Right cardiac atrium (tissue), 5 donors: ENCODE data around the gene LRMDA. TPM values are rescaled to one million over a fixed set of nuclear protein-coding genes. Genes with fewer than 3 reads are reported as not detected.

Source experiments
- ATAC-seq, 2 donors: fragments of 200-7000 bp; cut with Tn5 transposase; one replicate each; pipeline versions ENCODE4 v1.8.0 to v1.9.1; 2020; ENCODE audit warnings: moderate library complexity in 2 of 2, mild to moderate bottlenecking in 1 of 2
- DNase-seq, 3 donors: peaks; one replicate each; pipeline ENCODE4 v3.0.0-alpha.2; 2020
- H3K27ac ChIP-seq: one replicate; pipeline ENCODE4 v1.5.1; 2013; ENCODE audit warnings: mild to moderate bottlenecking, low read length, control low read depth, moderate library complexity
- H3K27me3 ChIP-seq: one replicate; pipeline ENCODE4 v1.6.1; 2013; ENCODE audit not compliant: control insufficient read depth, insufficient read depth
- H3K4me1 ChIP-seq: one replicate; pipeline ENCODE4 v1.6.1; 2013; ENCODE audit warnings: low read length; ENCODE audit not compliant: control insufficient read depth, insufficient read depth
- H3K4me3 ChIP-seq: one replicate; pipeline ENCODE4 v1.5.1; 2013; ENCODE audit warnings: low read length, control low read depth
- H3K9me3 ChIP-seq: one replicate; pipeline ENCODE4 v1.6.1; 2013; ENCODE audit warnings: low read length; ENCODE audit not compliant: control insufficient read depth
- WGBS: extraction: QIAGEN DNeasy Blood & Tissue Kit; methylation state at CpG from one replicate; pipeline ENCODE4 v1.1.7; 2013; 5-methylcytosine and 5-hydroxymethylcytosine counted together
- intact Hi-C, 4 donors: fragments of 100-400 bp; cut with DNase I; formaldehyde crosslinking; loops; one replicate each; pipeline versions ENCODE4 v1.11.0 to v1.14.0; 2022 to 2023
- polyA plus RNA-seq: library from polyadenylated mRNA; stranded (reverse); fragments of 200-250 nt; gene quantifications from one replicate; pipeline ENCODE4 v1.2.3, GENCODE V29; 2013
- total RNA-seq, 4 donors: library from RNA; stranded (reverse); fragmentation: NEBNext Ultra II Directional; extraction: Animal tissue kit (Norgen Biotek cat#: 25700); gene quantifications; one replicate each; pipeline ENCODE4 v1.2.1, GENCODE V29; 2021
- donor health status: healthy with polysubstance abuse.
- donor health status: DM: no; HTN: yes; CAD: no.
- donor health status: DM: no; HTN: no; CAD: no.
- donor health status: DM: no; HTN: yes; CAD: no; lungs with severe emphysema.
- donor health status: DM: yes; HTN: yes; CAD: no.

Gene LRMDA
- total and polyA plus RNA-seq, 5 donors: 42.7 to 97.9 (median 48.8) TPM

- H3K9me3 ChIP-seq: no peaks in the 10 kb centered on the region
- peak in 2 of 3 donors; percentile 60 to 72 for DNase-seq
- no peaks in the 10 kb centered on the region for H3K27me3 ChIP-seq
- peak; percentile 69 to 74 for ATAC-seq
- H3K4me1 ChIP-seq: peaks cover 3% of the 10 kb centered on the region
- no peak overlapping the region for H3K4me3 ChIP-seq
- no peak overlapping the region for H3K27ac ChIP-seq
- WGBS: 71% methylated on average over 15 of the region's 15 CpGs
- intact Hi-C loops: no loop called here
Measured at GRCh38 chr10:75497997-75498883, 66.8 kb downstream of the LRMDA start.

GRCh38 chr10:75498884-75499350 lies 67.5 kb downstream of the LRMDA start:
- 61% methylated on average over 5 of the region's 5 CpGs for WGBS
- peaks cover 3% of the 10 kb centered on the region for H3K4me1 ChIP-seq
- no peaks in the 10 kb centered on the region for H3K27me3 ChIP-seq
- DNase-seq: no peak
- H3K9me3 ChIP-seq: no peaks in the 10 kb centered on the region
- no peak for ATAC-seq
- no peak overlapping the region for H3K27ac ChIP-seq
- intact Hi-C loops: no loop called here
- H3K4me3 ChIP-seq: no peak overlapping the region

DNA sequence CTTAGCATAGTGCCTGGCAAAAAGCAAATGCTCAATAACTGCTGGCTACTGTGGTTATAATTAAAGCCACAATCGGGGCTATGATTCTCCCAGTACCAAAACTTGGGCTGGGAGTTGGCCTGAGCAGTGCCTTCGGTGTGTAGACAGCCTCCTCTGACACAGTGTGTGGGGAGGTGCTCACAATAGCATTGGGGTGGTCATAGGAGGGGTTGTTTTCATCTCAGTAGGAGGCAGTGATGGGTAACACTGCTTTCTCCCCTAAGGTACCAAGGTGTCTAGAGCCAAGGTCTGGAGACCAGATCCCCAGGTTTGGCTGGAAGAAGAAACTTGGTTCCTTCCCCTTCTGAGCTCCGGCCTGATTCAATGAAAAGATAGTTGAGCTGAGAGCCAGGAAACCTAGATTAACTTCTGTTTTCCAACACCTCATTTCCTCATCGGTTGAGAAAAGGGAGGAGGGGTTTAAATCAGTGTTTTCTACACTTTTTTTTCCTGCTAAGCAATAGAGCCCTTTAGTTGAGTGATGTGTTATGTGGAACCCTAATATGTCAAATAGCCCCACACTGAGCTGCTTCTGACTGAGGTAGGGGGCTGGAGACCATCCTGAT lies 68.2 kb downstream of the LRMDA start:
- DNase-seq: no peak
- Histone ChIP-seq H3K9me3 (no peaks in the 10 kb centered on the region), H3K27ac (no peak overlapping the region), H3K4me1 (peaks cover 3% of the 10 kb centered on the region), H3K27me3 (no peaks in the 10 kb centered on the region), H3K4me3 (no peak overlapping the region)
- 68% methylated on average over 4 of the region's 4 CpGs for WGBS
- peak in 1 of 2 donors; percentile 35 for ATAC-seq
- intact Hi-C loops: no loop called here

DNA sequence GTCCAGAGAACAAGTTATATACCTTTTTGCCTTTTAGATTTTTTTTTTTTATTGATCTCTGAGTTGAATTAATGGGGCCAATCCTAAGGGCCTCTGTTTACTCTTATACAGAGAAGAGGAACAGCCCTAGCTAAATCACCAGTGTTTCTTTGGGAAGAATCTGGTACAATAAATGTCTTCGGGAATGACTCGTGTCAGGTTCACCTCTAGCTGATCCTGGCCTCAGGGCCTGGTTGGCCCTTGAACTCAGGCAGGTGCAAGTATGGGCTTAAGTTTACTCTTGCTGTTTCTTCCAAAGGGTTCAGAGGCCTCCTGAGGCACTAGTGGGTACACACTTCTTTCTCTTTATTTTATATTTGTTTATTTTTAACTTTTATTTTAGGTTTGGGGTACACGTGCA lies 71.0 kb downstream of the LRMDA start:
- Histone ChIP-seq H3K4me1 (peaks cover 3% of the 10 kb centered on the region), H3K4me3 (no peak overlapping the region), H3K9me3 (no peaks in the 10 kb centered on the region), H3K27ac (no peak overlapping the region), H3K27me3 (no peaks in the 10 kb centered on the region)
- DNase-seq (no peak), ATAC-seq (no peak)
- intact Hi-C loops: no loop called here
- WGBS: 97% methylated on average over 3 of the region's 3 CpGs

- intact Hi-C loops: no loop called here
- DNase-seq: no peak
- H3K9me3 ChIP-seq: no peaks in the 10 kb centered on the region
- H3K4me1 ChIP-seq: peaks cover 3% of the 10 kb centered on the region
- H3K4me3 ChIP-seq: no peak overlapping the region
- H3K27me3 ChIP-seq: no peaks in the 10 kb centered on the region
- ATAC-seq: no peak
- H3K27ac ChIP-seq: no peak overlapping the region
Measured at GRCh38 chr10:75502838-75503237, 71.4 kb downstream of the LRMDA start.

GRCh38 chr10:75505293-75505692 lies 73.9 kb downstream of the LRMDA start:
- WGBS: 81% methylated on average over 1 of the region's 1 CpG
- no peak for DNase-seq

DNA sequence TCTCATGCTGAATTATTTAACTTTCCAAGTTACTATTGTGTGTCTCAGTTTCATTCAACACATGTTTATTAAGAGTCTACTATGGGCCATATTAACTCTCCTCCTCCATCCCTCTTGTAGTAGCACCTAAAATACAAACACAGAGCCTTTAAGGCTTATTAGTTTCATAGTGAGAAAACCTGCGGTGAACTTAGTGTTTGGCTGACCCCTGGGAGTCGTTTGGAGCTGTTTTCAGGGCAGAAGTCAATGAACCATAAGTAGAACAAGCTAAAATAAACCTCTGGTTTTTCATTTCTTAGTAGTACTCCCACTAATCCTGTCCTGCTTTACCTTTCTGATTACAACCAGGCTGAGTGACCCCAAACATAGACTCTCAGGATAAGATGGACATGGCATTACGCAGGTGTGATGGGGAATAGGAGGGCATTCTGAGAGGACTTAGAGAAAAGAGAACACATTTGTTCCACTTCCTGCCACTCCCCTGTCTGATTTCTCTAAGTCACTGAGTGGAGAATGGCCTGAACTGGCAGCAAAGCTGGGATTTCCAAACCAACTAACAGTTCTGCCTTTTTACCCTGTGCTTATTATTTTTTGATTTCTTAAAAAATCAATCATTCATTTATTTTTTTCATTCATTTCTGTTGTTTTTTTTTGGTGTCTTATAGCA lies 74.5 kb downstream of the LRMDA start:
- no peak overlapping the region for H3K27ac ChIP-seq
- DNase-seq: no peak
- ATAC-seq: no peak
- WGBS: 65% methylated on average over 3 of the region's 3 CpGs
- H3K4me3 ChIP-seq: no peak overlapping the region
- H3K9me3 ChIP-seq: no peaks in the 10 kb centered on the region
- intact Hi-C loops: no loop called here
- no peaks in the 10 kb centered on the region for H3K4me1 ChIP-seq
- H3K27me3 ChIP-seq: no peaks in the 10 kb centered on the region

More at GRCh38 chr10:75505293-75505692, 73.9 kb downstream of the LRMDA start:
- no peak overlapping the region for H3K4me3 ChIP-seq
- H3K27ac ChIP-seq: no peak overlapping the region
- no peaks in the 10 kb centered on the region for H3K9me3 ChIP-seq
- H3K4me1 ChIP-seq: no peaks in the 10 kb centered on the region
- intact Hi-C loops: no loop called here
- no peaks in the 10 kb centered on the region for H3K27me3 ChIP-seq
- ATAC-seq: no peak

GRCh38 chr10:75506930-75507329 lies 75.5 kb downstream of the LRMDA start:
- Histone ChIP-seq H3K27ac (no peak overlapping the region), H3K4me1 (no peaks in the 10 kb centered on the region)
- ATAC-seq: no peak

DNA sequence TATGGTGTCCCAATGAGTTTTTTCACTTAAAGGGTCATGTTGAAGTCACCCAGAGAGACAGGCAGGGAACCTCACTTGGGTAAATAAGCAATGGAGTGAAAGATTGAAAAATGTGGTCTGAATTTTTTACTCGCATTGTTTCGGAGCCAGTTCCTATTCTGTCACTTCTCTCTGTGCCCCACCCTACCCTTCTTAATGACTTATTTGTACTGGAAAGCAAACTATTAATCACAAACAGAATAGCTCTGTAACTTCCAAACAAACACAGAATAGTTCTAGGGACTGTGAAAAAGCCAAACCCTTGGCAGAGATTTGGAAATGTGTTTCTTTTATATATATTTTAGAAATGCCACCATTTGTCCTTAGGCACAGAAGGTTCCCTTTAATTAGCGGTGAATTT lies 76.0 kb downstream of the LRMDA start:
- WGBS: 84% methylated on average over 3 of the region's 3 CpGs
- DNase-seq: no peak
- Histone ChIP-seq H3K27me3 (no peaks in the 10 kb centered on the region), H3K4me1 (no peaks in the 10 kb centered on the region), H3K9me3 (no peaks in the 10 kb centered on the region), H3K4me3 (no peak overlapping the region), H3K27ac (no peak overlapping the region)
- ATAC-seq: no peak
- intact Hi-C loops: no loop called here

More at GRCh38 chr10:75506930-75507329, 75.5 kb downstream of the LRMDA start:
- intact Hi-C loops: no loop called here
- Histone ChIP-seq H3K4me3 (no peak overlapping the region), H3K9me3 (no peaks in the 10 kb centered on the region), H3K27me3 (no peaks in the 10 kb centered on the region)
- no peak for DNase-seq
- 97% methylated on average over 4 of the region's 4 CpGs for WGBS

- WGBS: 70% methylated on average over 2 of the region's 2 CpGs
- Histone ChIP-seq H3K27ac (no peak overlapping the region), H3K9me3 (no peaks in the 10 kb centered on the region), H3K4me3 (no peak overlapping the region), H3K4me1 (peaks cover 2% of the 10 kb centered on the region), H3K27me3 (no peaks in the 10 kb centered on the region)
- ATAC-seq (no peak), DNase-seq (no peak)
- intact Hi-C loops: no loop called here
Measured at GRCh38 chr10:75508239-75508813, 76.9 kb downstream of the LRMDA start.
